COR-L47 (cell line): ENCODE data around the gene RNF157.

Experiments
- DNase-seq: peaks from one replicate; lab custom pipeline; 2025; lab: John Stamatoyannopoulos, UW

The RNF157 gene

GRCh38 chr17:76123191-76123499, 117.1 kb downstream of the RNF157 start:
- DNase-seq: no peak

GRCh38 chr17:76122431-76123190, 117.7 kb downstream of the RNF157 start:
- DNase-seq: no peak

- no peak for DNase-seq
Measured at GRCh38 chr17:76121932-76122430, 118.3 kb downstream of the RNF157 start.

DNA sequence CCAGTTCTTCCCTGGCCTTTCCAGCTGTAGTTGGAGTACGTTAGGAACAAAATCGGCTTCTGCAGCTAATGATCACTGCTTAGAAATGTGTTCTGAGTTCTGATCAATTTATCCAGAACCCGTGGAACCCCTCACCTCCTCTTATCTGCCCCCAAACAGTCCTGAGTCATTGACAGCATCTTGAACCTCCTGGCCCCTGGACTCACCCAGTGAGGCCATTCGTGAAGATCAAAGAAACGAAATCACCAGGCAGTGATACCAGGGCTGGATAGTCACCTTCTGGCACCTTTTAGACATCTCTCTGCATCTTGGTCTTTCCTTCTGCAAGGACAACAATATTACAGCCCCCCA, 119.7 kb downstream of the RNF157 start:
- DNase-seq: no peak

GRCh38 chr17:76119409-76120371, 120.6 kb downstream of the RNF157 start:
- DNase-seq: no peak

- no peak for DNase-seq
Measured at GRCh38 chr17:76115138-76115754, 125.0 kb downstream of the RNF157 start.

DNA sequence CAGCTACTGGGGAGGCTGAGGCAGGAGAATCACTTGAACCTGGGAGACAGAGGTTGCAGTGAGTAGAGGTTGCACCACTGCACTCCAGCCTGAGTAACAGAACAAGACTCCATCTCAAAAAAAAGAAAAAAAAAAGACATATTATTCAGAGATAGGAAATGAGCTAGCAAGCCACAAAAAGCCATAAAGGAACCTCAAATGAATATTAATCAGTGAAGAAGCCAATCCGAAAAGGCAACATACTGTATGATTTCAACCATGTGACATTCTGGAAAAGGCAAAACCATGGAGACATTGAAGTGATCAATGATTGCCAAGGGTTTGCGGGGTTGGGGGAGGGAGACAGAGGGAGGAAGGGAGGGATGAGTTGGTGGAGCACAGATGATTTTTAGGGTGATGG, 128.3 kb downstream of the RNF157 start:
- DNase-seq: no peak

- peak; percentile 24 for DNase-seq
Measured at GRCh38 chr17:76107509-76107908, 132.8 kb downstream of the RNF157 start.

- DNase-seq: no peak
Measured at GRCh38 chr17:76106703-76107102, 133.6 kb downstream of the RNF157 start.

DNA sequence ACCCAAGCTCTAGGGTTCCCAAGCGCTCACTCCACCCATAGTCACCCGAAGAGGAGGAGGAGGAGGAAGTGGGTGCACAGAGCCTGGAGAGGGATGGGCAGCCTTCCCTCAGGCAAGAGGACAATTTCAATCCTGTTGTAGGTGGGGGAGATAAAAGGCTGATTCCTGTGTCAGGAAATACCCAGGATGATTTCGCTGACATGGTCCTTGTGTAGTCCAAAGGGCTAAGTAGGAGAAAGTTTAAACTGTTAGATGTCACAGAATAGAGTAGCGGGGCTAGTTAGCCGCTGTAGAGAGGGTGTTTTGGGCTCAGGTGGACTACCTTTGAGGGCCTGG, 135.4 kb downstream of the RNF157 start:
- no peak for DNase-seq

- DNase-seq: no peak
Measured at GRCh38 chr17:76104140-76104895, 136.0 kb downstream of the RNF157 start.

DNA sequence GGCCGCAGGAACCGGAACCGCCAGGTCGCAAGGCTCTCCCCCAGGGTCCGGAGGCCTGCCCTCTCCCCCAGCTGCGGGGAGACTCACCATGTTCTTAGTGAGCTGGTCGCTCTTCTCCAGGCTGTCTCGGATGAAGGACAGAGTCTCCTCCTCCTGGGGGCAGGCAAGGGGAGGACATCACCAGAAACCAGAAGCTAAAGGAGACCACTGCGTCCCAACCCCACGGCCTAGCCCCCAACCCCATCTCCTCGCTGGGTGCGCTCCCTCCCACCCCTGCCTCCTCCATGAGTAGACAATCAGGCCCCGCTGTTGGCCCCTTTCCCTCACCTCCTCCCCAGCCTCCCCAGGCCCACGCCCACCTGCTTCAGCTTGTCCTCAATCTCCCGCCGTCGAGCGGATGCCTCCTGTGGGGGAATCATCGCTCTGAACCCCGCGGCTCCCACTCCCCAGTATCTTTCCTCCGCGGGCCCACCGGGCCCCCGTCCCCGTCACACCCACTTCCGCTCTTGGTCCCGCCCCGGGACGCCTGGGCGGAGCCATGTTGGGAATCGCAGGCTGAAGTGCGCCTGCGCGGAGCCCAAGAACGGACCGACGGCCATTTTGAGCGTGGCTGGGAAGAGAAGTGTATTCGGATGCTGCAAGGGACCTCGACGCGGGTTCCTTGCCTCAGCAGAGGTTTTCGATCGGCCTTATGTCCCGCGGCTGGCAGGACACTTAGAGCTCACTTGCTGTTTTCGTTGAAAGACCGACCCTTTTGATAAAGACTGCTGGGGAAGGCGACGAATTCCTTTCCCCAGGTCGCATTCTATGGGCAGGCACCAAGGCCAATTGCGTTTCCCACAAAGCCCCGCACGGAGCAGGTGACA, 136.8 kb downstream of the RNF157 start, which contains the start of gene EXOC7:
EXOC7 (minus strand) TSS at position 514 of the 866 bp plus-strand sequence; CDS start at position 419, 95 bp downstream.
- peak; percentile 91 for DNase-seq

GRCh38 chr17:76102944-76103273, 137.4 kb downstream of the RNF157 start:
- no peak for DNase-seq

- DNase-seq: no peak
Measured at GRCh38 chr17:76097716-76098295, 142.5 kb downstream of the RNF157 start.

DNA sequence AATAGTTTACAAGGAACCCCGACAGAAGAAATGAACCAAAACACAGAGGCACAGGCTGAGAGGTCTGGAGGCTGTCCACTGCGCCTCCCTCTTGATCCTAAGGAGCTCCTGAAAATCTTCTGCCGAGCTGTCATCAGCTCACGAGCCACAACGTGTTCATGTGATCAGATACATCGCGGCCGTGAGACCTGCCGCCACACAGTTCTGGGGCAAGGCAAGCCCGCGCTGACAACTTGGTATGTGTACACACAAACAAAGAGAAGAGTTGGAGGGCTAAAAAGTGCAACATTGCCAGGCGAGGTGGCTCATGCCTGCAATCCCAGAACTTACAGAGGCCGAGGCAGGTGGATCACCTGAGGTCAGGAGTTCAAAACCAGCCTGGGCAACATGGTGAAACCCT, 144.3 kb downstream of the RNF157 start:
- no peak for DNase-seq

- no peak for DNase-seq
Measured at GRCh38 chr17:76094046-76094445, 146.2 kb downstream of the RNF157 start.

DNA sequence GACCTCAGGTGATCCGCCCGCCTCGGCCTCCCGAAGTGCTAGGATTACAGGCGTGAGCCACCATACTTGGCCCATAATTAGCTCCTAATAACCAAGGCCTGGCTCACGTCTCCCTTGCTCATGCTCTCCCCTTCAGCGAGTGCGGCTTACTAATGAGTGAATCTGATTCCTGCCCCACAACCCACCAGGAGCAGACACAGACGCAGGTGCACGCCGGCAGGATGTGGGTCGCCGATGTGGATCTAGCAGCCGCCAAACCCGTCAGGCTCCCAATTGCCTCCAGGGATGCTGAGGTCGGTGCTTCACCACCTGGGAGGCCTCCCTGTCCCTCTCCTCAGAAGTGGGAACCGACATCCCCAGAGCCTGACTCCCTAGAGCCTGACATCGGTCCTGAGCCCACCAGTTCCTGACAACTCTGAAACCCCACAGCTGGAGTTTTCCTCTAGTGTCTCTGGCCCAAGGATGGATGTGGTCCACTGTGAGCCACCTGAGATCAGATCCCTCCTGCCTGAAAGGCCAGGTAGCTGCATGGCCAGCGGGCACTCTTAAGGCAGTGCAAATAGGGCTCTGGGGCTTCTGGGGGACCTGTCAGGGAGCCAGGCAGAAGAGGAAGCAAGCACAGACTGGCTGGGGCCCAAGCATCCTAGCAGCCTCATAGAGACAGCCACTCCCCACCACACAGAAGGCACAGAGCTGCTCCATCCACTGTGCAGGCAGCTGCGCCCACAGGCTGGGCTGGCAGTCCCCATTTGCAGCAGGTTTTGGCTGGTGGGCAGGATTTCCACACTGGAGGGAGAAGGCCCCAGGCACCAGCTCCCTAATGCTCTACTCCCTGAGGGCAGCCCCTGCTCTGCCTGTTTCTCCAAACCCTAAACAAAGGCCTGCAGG, 147.5 kb downstream of the RNF157 start:
- no peak for DNase-seq
